Gastroesophageal sphincter (tissue), 3 donors: ENCODE data around the gene BCL11A.

Experiments
- CTCF ChIP-seq, 4 experiments: fragments of 200-600 bp in 2 of 4; fragments of 450-650 bp in 2 of 4; sonication (generic) in 1 of 4; IDR thresholded peaks; one replicate each; pipeline ENCODE4 v1.5.1; 2017 to 2019; ENCODE audit warnings: antibody characterized with exemption in 4 of 4, mild to moderate bottlenecking in 2 of 4, moderate library complexity in 2 of 4
- EP300 ChIP-seq: sonication (generic); formaldehyde crosslinking; IDR thresholded peaks from one replicate; pipeline ENCODE4 v1.6.1; 2017; ENCODE audit warnings: antibody characterized with exemption, mild to moderate bottlenecking
- POLR2AphosphoS5 ChIP-seq: sonication (generic); formaldehyde crosslinking; IDR thresholded peaks from one replicate; pipeline ENCODE4 v1.6.1; 2017; ENCODE audit warnings: antibody characterized with exemption

DNA sequence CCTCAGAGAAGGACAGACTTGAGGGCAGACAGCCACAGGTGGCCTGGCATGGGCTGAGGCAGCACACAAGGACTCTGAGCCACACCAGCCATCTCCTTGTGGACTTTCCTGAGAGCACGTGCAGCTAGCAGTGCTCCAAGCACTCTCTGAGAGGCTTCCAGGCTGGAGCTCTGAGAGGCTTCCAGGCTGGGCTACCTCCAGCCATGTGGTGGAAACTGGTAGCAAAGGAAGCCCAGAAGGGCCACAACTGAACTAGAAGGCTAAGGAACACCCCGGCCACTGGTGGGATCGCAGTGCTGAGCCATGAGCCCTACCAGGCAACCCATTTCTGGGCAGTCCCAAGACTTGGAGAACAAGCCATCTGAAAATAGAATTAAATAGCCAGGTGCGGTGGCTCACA, 39.5 kb downstream of the BCL11A start:
- TF ChIP-seq CTCF (IDR thresholded peaks at IDR 0.05) (no peak), POLR2AphosphoS5 (no peak), EP300 (no peak)
